ENCODE results near the gene NEK6. TPM values are rescaled to one million over a fixed set of nuclear protein-coding genes. Genes with fewer than 3 reads are reported as not detected.

The NEK6 gene
- total and polyA plus RNA-seq, 9 donors: 7.2 to 45.1 (median 22.8) TPM

DNA sequence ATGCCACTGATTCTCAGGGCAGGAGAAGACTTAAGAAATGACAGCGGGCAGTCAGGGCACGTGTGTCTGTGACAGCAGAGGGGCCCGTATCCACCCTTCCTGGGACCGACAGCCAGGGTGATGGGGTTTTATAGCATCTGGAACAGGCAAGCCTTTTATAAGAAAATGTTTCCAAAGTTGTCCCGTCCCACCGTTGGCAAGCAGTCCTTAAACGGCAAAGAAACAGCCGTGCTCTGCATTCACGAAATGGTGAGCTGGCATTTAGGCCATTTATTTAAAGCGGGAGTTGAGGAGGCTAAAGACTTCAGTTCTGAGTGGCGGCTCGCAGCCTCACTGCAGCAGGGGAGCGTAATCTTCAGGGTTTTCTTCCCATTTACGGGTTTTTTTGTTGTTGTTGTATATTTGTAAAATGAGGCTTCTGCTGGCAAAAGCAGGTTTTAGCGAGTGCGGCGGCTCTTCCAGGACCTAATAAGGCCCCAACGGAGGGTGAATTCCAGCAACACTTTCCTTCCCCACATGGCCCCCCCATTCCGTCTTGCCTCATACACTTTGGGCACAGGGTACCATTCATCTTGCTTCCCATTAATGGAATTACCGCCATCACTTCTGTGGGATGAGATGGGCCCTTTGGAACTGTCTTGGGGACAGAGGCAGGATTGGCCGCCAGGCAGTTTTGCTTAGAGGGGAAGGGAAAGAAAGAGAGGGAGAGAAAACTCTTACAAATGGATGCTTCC, 15.8 kb downstream of the NEK6 start:
- Histone ChIP-seq H3K27me3 (no peaks in the 10 kb centered on the region), H3K4me3 (no peak overlapping the region), H3K9me3 (no peaks in the 10 kb centered on the region), H3K27ac (no peak overlapping the region), H3K4me1 (ENCODE audit: insufficient read depth) (no peaks in the 10 kb centered on the region), H3K36me3 (no peaks in the 10 kb centered on the region)
- no peak for TF ChIP-seq POLR2A (IDR thresholded peaks at IDR 0.05)
- TF ChIP-seq EP300 (IDR thresholded peaks at IDR 0.05): no peak
- TF ChIP-seq, protein P1, sequence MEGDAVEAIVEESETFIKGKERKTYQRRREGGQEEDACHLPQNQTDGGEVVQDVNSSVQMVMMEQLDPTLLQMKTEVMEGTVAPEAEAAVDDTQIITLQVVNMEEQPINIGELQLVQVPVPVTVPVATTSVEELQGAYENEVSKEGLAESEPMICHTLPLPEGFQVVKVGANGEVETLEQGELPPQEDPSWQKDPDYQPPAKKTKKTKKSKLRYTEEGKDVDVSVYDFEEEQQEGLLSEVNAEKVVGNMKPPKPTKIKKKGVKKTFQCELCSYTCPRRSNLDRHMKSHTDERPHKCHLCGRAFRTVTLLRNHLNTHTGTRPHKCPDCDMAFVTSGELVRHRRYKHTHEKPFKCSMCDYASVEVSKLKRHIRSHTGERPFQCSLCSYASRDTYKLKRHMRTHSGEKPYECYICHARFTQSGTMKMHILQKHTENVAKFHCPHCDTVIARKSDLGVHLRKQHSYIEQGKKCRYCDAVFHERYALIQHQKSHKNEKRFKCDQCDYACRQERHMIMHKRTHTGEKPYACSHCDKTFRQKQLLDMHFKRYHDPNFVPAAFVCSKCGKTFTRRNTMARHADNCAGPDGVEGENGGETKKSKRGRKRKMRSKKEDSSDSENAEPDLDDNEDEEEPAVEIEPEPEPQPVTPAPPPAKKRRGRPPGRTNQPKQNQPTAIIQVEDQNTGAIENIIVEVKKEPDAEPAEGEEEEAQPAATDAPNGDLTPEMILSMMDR (IDR thresholded peaks at IDR 0.05): no peak
- no peak for DNase-seq
- WGBS, 3 donors: 87 to 91% (median 90%) methylated on average over 21 of the region's 21 CpGs
- intact Hi-C loops (cut with DNase I): no loop called here

- intact Hi-C loops (cut with DNase I): no loop called here
- no peak for TF ChIP-seq EP300 (IDR thresholded peaks at IDR 0.05)
- TF ChIP-seq POLR2A (IDR thresholded peaks at IDR 0.05): no peak
- TF ChIP-seq, protein P1 (IDR thresholded peaks at IDR 0.05): no peak
- Histone ChIP-seq H3K27me3 (no peaks in the 10 kb centered on the region), H3K4me3 (no peak overlapping the region), H3K9me3 (no peaks in the 10 kb centered on the region), H3K4me1 (ENCODE audit: insufficient read depth) (no peaks in the 10 kb centered on the region), H3K27ac (no peak overlapping the region), H3K36me3 (no peaks in the 10 kb centered on the region)
- DNase-seq: no peak
- 96 to 99% (median 97%) methylated on average over 6 of the region's 6 CpGs for WGBS, 3 donors
Observed at GRCh38 chr9:124274226-124274625, 16.5 kb downstream of the NEK6 start.

DNA sequence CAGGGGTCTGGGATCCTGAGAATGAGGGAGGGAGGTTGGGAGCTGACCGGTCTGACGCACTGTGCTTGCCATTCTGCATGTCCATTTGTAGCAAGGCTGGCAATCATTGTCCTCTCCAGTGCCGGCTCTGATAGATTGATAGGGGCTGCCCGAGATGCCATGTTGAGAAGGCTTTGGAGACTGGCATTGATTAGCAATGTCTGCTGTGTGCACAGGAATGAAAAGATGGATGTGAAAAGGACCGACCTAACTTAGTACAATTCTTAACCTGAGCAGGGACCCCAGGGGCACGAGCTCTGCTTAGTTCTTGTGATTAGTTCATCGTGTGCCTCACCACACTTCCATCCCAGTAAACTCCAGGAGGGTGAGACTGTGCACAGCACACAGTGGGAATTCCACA, 17.0 kb downstream of the NEK6 start:
- Histone ChIP-seq H3K4me1 (ENCODE audit: insufficient read depth) (peaks cover 4% of the 10 kb centered on the region), H3K36me3 (no peaks in the 10 kb centered on the region), H3K27me3 (no peaks in the 10 kb centered on the region), H3K9me3 (no peaks in the 10 kb centered on the region), H3K27ac (no peak overlapping the region), H3K4me3 (no peak overlapping the region)
- no peak for TF ChIP-seq POLR2A (IDR thresholded peaks at IDR 0.05)
- TF ChIP-seq, protein P1 (IDR thresholded peaks at IDR 0.05): no peak
- TF ChIP-seq EP300 (IDR thresholded peaks at IDR 0.05): no peak
- 95 to 96% (median 96%) methylated on average over 7 of the region's 7 CpGs for WGBS, 3 donors
- no peak for DNase-seq
- intact Hi-C loops (cut with DNase I): no loop called here

- Histone ChIP-seq H3K36me3 (no peaks in the 10 kb centered on the region), H3K4me1 (ENCODE audit: insufficient read depth) (peaks cover 24% of the 10 kb centered on the region), H3K27ac (no peak overlapping the region), H3K9me3 (no peaks in the 10 kb centered on the region), H3K4me3 (no peak overlapping the region), H3K27me3 (no peaks in the 10 kb centered on the region)
- no peak for DNase-seq
- TF ChIP-seq, protein P1 (IDR thresholded peaks at IDR 0.05): no peak
- TF ChIP-seq POLR2A (IDR thresholded peaks at IDR 0.05) (no peak), EP300 (IDR thresholded peaks at IDR 0.05) (no peak)
- WGBS, 3 donors: 90 to 92% (median 90%) methylated on average over 17 of the region's 17 CpGs
- intact Hi-C loops (cut with DNase I): no loop called here
Observed at GRCh38 chr9:124277420-124277819, 19.7 kb downstream of the NEK6 start.
